NCI-H524 treated with DMSO at 0.1 percent for 48 hours (cell line): Measurements from ENCODE around the gene UBE2Z.
A peak's percentile ranks its signal among the peaks of the same experiment; 100 is the strongest.

ENCODE experiments used
- DNase-seq: peaks from one replicate; lab custom pipeline; 2025; lab: John Stamatoyannopoulos, UW

UBE2Z gene

DNA sequence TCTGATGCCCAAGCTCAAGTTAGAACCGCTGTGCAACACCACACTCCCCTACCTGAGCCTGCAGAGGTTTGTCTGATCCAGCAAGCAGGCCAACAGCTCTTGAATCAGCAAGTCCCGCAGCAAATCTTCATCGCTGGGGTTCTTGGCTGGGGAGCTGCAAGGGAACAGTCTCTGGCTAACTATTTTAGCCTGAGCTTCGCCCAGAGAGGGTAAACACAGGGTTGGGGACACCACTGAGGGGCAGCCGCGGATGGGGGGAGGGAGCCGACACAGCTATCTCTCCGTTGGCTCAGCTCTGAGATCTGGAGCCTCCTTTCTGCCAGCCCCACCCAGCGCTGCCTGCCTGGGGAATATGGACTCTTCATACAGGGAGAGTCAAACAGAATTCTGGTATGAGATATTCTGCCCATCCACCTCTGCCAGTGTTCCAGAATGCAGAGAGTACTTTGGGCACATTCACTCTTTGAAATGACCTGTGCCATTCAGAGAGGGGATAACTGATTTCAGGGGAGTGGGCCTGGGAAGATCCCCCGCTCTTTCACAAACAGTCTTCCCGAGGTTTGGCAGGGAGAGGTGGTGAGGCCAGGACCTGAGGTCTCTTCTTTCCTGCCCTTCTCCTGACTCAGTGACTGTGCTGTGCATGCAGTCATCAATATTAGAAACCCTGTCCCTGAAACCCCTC lies 52.8 kb downstream of the UBE2Z start:
- DNase-seq: no peak

DNA sequence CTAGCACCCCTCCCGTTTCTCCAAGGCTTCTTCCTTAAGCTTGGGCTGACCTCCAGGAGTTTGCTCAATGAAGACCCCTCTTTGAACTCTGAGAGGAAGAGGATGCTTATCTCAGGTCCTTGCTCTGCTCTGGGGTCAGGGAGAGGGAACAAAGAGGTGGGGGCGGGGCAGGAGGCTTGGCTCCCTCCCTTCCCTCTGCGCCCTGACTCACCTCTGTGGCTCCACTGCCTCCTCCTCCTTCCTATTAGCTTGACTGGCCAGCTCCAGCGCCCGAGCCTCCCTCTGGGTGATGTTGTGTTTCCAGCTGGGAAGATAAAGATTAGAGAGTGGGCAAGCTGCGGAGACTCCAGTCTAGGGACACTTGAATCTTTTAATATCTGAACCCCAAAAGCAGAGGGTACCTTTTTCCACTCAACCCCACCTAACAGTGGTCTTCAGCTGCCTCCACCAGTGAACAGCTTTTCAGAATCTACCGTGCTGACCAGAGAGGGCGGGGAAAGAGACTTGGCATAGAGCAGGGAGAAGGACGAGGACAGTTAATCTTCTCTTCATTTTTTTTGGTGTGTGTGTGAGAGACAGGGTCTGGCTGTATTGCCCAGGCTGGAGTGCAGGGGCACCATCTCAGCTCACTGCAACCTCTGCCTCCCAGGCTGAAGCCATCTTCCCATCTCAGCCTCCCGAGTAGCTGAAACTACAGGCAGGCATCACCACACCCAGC lies 53.5 kb downstream of the UBE2Z start:
- DNase-seq: no peak

DNA sequence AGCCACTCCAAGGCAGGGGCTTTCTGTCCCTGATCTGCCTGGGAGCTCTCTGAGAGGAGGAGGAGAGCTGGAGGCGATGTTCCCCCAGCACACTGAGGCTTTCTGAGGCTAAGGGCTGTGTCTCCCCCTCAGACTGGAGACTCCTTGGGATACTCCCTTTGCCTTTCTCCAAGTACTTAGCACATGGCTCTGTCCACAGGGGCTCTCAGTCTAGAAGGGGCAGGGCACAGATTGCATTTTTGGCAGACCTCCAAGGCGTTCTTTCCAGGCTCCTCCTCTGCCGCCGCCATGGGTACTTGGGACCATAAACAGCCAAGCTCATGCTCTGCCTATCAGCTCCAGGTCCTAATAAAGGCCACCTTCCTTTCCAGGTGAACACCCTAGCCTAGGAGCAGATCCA lies 62.0 kb downstream of the UBE2Z start:
- DNase-seq: peak; percentile 84

DNA sequence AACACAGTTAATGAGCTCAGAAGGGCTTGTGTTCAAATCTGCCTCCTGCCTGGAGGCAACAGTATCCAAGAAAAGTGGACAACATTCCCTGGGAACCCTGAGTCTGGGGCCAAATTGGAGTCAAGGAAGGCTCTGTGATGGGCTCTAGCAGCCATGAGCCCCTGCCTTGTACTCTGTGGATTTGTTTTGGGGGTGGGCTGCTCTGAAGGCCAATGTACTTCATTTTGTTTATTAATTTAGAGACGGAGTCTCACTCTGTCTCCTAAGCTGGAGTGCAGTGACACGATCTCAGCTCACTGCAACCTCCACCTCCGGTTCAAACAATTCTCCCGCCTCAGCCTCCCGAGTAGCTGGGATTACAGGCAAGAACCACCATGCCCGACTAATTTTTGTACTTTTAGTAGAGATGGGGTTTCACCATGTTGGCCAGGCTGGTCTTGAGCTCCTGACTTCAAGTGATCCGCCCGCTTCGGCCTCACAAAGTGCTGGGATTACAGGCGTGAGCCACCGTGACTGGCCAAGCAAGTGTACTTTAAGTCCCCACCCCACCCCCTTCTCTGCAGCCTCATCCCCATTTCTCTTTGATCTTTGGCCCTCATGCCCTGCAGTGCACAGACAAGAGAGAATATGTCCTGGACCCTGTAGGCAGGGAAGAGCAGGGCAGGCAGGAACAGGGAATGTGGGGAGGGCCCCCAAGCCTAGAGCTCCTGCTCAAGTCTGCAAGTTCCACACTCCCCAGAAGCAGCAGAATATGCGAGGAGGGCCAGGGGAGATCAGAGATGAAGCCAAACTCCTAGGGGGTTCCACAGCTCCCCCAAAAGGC lies 62.9 kb downstream of the UBE2Z start:
- no peak for DNase-seq

DNA sequence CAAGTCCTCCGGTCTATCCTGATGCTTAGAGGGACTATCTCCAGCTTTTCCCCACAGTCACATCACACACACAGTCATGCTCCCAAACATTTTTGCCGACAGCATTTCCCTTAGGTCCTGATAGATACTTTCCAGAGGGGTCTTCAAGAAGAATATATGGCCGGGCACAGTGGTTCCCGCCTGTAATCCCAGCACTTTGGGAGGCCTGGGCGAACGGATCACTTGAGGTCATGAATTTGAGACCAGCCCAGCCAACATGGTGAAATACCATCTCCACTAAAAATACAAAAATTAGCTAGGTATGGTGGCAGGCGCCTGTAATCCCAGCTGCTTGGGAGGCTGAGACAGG lies 64.5 kb downstream of the UBE2Z start:
- no peak for DNase-seq

DNA sequence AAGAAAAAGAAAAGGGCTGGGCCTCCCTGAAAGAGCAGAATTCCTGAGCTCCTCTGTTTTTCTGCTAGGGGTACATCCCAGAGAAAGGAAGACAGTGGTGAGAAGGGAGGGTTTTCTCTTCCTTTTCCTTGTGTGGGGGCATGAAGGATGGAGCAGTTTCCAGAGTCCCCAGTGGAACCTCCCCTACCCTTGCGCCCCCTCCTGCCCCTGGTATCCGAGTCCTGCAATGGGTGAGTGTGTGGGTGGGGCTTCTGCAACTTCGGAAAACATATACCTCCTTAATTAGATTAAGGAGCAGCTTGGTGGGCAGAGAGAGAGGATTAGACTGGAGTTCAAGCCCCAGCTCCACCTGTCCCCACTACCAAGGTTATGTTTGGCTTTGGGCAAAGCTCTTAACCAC lies 65.6 kb downstream of the UBE2Z start:
- DNase-seq: peak; percentile 75
